Small intestine (tissue), 7 donors: ENCODE measurements around the gene IGSF6. TPM values are rescaled to one million over a fixed set of nuclear protein-coding genes. Genes with fewer than 3 reads are reported as not detected.
A peak's percentile ranks its signal among the peaks of the same experiment; 100 is the strongest.
"Not testable (repeated sequence)": the region's sequence is repeated elsewhere in the genome, so short reads cannot be mapped to it uniquely, and the experiment has no call there.

ENCODE experiments used
- DNase-seq, 2 donors: peaks; one replicate each; pipeline versions ENCODE4 v3.0.0 to v3.0.0-alpha.2; 2013
- FAIRE-seq: peaks from 2 replicates; lab custom pipeline; 2012; peaks lifted over from hg19 to GRCh38; lab: Jason Lieb, UNC
- H3K27ac ChIP-seq, 3 donors: one replicate each; pipeline ENCODE4 v1.5.1; 2013; ENCODE audit warnings: low read length in 2 of 3, mild to moderate bottlenecking in 2 of 3, control low read depth in 1 of 3, inconsistent platforms in 1 of 3, low read depth in 1 of 3, moderate library complexity in 1 of 3
- H3K27me3 ChIP-seq, 3 donors: one replicate each; pipeline ENCODE4 v1.6.1; 2013; ENCODE audit warnings: low read length in 3 of 3, inconsistent platforms in 1 of 3; ENCODE audit not compliant: control insufficient read depth in 3 of 3, insufficient read depth in 3 of 3
- H3K36me3 ChIP-seq, 3 donors: one replicate each; pipeline ENCODE4 v1.6.1; 2013; ENCODE audit warnings: low read length in 3 of 3, inconsistent platforms in 1 of 3, low read depth in 1 of 3, mild to moderate bottlenecking in 1 of 3, moderate library complexity in 1 of 3; ENCODE audit not compliant: control insufficient read depth in 3 of 3, insufficient read depth in 2 of 3
- H3K4me1 ChIP-seq, 3 donors: one replicate each; pipeline ENCODE4 v1.6.1; 2013; ENCODE audit warnings: low read length in 2 of 3, inconsistent platforms in 1 of 3, low read depth in 1 of 3, mild to moderate bottlenecking in 1 of 3, moderate library complexity in 1 of 3; ENCODE audit not compliant: control insufficient read depth in 3 of 3, insufficient read depth in 2 of 3
- H3K4me3 ChIP-seq, 3 donors: one replicate each; pipeline ENCODE4 v1.5.1; 2013; ENCODE audit warnings: low read length in 3 of 3, control low read depth in 1 of 3, inconsistent platforms in 1 of 3, low read depth in 1 of 3, mild to moderate bottlenecking in 1 of 3, moderate library complexity in 1 of 3
- H3K9me3 ChIP-seq, 2 donors: one replicate each; pipeline ENCODE4 v1.6.1; 2013; ENCODE audit warnings: low read depth in 1 of 2, low read length in 1 of 2; ENCODE audit not compliant: control insufficient read depth in 2 of 2, insufficient read depth in 1 of 2
- WGBS, 3 donors: extraction: QIAGEN DNeasy Blood & Tissue Kit; methylation state at CpG; one replicate each; pipeline ENCODE4 v1.1.7; 2013; 5-methylcytosine and 5-hydroxymethylcytosine counted together
- polyA plus RNA-seq, 4 donors: library from polyadenylated mRNA; stranded (reverse) in 3 of 4; unstranded in 1 of 4; fragments of 200-250 nt in 3 of 4; fragments of 120-200 nt in 1 of 4; gene quantifications; one replicate each; pipeline versions ENCODE4 v1.2.1 to v1.2.3, GENCODE V29; 2013
- donor health status: healthy with polysubstance abuse.
- donor health status: control.
- donor health status: control.
- donor health status: Bipolar disorder and iron deficiency.
- donor health status: healthy.

Gene IGSF6
- polyA plus RNA-seq, 4 donors = 0.45 to 6.5 (median 2.3) TPM

GRCh38 chr16:21684199-21684598 lies 31.8 kb upstream of the IGSF6 start:
- H3K4me1 ChIP-seq = no peaks in the 10 kb centered on the region
- no peaks in the 10 kb centered on the region for H3K36me3 ChIP-seq
- no peak overlapping the region for H3K4me3 ChIP-seq
- no peak for FAIRE-seq
- peak; percentile 8 to 20 for DNase-seq
- 14 to 23% (median 21%) methylated on average over 6 of the region's 6 CpGs for WGBS, 3 donors
- no peaks in the 10 kb centered on the region for H3K9me3 ChIP-seq
- no peaks in the 10 kb centered on the region for H3K27me3 ChIP-seq
- H3K27ac ChIP-seq = no peak overlapping the region

DNA sequence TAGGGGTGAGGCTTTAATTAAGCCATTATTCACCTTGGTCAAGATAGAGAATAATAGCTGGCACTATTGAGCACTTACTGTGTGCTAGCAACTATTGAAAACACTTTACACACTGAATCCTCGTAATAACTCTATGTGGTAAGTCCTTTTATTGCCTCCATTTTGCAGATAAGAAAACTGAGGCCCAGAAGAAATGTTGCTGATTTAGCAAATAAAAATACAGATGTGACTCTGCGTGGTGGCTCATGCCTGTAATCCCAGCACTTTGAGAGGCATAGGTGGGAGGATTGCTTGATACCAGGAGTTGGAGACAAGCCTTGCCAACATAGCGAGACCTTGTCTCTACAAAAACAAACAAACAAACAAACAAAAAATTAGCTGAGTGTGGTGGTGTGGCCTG lies 30.8 kb upstream of the IGSF6 start:
- 64 to 81% (median 76%) methylated on average over 3 of the region's 3 CpGs for WGBS, 3 donors
- Histone ChIP-seq H3K36me3 (no peaks in the 10 kb centered on the region), H3K9me3 (no peaks in the 10 kb centered on the region), H3K27me3 (no peaks in the 10 kb centered on the region), H3K27ac (no peak overlapping the region), H3K4me3 (no peak overlapping the region), H3K4me1 (no peaks in the 10 kb centered on the region)
- DNase-seq = no peak
- FAIRE-seq = no peak

- H3K27ac ChIP-seq, H3K4me1 ChIP-seq, H3K27me3 ChIP-seq, H3K36me3 ChIP-seq, DNase-seq, H3K9me3 ChIP-seq, H3K4me3 ChIP-seq, FAIRE-seq: not testable (repeated sequence)
- WGBS, 3 donors = 88 to 93% (median 88%) methylated on average over 5 of the region's 5 CpGs
Observed at GRCh38 chr16:21680714-21681113, 28.3 kb upstream of the IGSF6 start.

DNA sequence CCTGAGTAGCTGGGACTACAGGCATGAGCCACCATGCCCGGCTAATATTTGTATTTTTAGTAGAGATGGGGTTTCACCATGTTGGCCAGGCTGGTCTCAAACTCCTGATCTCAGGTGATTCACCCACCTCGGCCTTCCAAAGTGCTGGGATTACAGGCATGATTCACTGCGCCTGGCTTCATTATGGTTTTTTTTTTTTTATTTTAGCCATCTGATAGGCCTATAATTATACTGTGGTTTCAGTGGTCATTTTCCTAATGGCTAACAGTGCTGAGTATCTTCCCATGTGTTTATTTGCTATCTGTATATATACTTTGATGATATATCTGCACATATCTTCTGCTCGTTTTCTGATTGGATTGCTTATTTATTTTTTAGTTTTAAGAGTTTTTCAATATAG lies 22.0 kb upstream of the IGSF6 start:
- not testable (repeated sequence) for H3K27ac ChIP-seq, FAIRE-seq, H3K27me3 ChIP-seq, H3K9me3 ChIP-seq, H3K36me3 ChIP-seq, H3K4me1 ChIP-seq, DNase-seq, H3K4me3 ChIP-seq
- WGBS, 3 donors = 90 to 92% (median 91%) methylated on average over 4 of the region's 4 CpGs

DNA sequence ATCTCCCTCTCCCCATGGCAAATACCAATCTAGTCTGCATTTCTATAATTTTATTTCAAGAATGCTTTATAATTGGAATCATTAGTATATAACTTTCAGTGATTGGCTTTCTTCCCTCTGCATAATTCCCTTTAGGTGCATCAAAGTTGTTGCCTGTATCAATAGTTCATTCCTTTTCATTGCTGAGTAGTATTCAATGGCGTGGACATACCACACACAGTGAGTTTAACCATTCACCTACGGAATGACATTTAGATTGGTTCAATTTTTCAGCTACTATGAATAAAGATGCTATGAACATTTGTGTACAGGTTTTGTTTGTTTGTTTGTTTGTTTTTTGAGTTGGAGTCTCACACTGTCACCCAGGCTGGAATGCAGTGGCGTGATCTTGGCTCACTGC lies 21.1 kb upstream of the IGSF6 start:
- H3K27ac ChIP-seq = no peak overlapping the region
- no peaks in the 10 kb centered on the region for H3K9me3 ChIP-seq
- no peak overlapping the region for H3K4me3 ChIP-seq
- no peak for FAIRE-seq
- peaks cover 0 to 3% (median 0%) of the 10 kb centered on the region in 3 donors for H3K27me3 ChIP-seq
- no peaks in the 10 kb centered on the region for H3K4me1 ChIP-seq
- no peaks in the 10 kb centered on the region for H3K36me3 ChIP-seq
- no peak for DNase-seq
- 64 to 92% (median 85%) methylated on average over 3 of the region's 3 CpGs for WGBS, 3 donors

- Histone ChIP-seq H3K4me3 (no peak overlapping the region), H3K4me1 (no peaks in the 10 kb centered on the region), H3K36me3 (no peaks in the 10 kb centered on the region), H3K27ac (no peak overlapping the region), H3K9me3 (no peaks in the 10 kb centered on the region), H3K27me3 (peaks cover 0 to 10% (median 3%) of the 10 kb centered on the region in 3 donors)
- FAIRE-seq = no peak
- DNase-seq = no peak
- 81 to 87% (median 86%) methylated on average over 3 of the region's 3 CpGs for WGBS, 3 donors
Observed at GRCh38 chr16:21667575-21667974, 15.2 kb upstream of the IGSF6 start.

DNA sequence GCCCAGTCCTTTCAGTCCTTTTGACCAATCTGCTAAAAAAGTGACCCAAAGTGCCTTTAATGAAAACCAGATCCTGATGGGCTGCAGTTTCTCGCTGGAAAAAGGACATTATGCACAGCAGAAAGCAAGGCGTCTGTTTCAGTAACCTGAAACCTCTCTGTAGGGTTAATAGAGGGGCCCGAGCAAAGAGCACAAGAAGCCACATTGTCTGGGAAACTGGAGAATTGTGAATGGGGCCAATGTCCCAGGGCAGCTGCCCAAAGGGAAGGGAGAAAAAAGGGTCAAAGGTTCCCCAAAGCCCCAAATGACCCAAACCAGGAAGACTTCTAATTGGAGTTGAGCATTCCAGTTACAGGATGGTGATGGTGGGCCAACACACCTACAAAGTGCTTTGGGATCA lies 14.4 kb upstream of the IGSF6 start:
- peaks cover 0 to 10% (median 3%) of the 10 kb centered on the region in 3 donors for H3K27me3 ChIP-seq
- no peak overlapping the region for H3K27ac ChIP-seq
- H3K9me3 ChIP-seq = no peaks in the 10 kb centered on the region
- FAIRE-seq = no peak
- WGBS, 3 donors = 43 to 60% (median 49%) methylated on average over 3 of the region's 3 CpGs
- H3K36me3 ChIP-seq = no peaks in the 10 kb centered on the region
- no peak for DNase-seq
- no peaks in the 10 kb centered on the region for H3K4me1 ChIP-seq
- no peak overlapping the region for H3K4me3 ChIP-seq

- peaks cover 0 to 10% (median 3%) of the 10 kb centered on the region in 3 donors for H3K27me3 ChIP-seq
- no peaks in the 10 kb centered on the region for H3K9me3 ChIP-seq
- H3K4me3 ChIP-seq = no peak overlapping the region
- H3K4me1 ChIP-seq = no peaks in the 10 kb centered on the region
- H3K36me3 ChIP-seq = no peaks in the 10 kb centered on the region
- 90 to 94% (median 91%) methylated on average over 10 of the region's 10 CpGs for WGBS, 3 donors
- no peak overlapping the region for H3K27ac ChIP-seq
- DNase-seq (no peak), FAIRE-seq (no peak)
Observed at GRCh38 chr16:21664801-21665492, 12.5 kb upstream of the IGSF6 start.
